HG03342 (cell line): ENCODE data around the gene IDH1.
"Not testable (repeated sequence)": the region's sequence is repeated elsewhere in the genome, so short reads cannot be mapped to it uniquely, and the experiment has no call there.

Experiments used
- ATAC-seq: cut with Tn5 transposase; IDR thresholded peaks from one replicate; pipeline ENCODE4 v1.9.1; 2021; ENCODE audit warnings: mild to moderate bottlenecking, moderate library complexity; ENCODE audit not compliant: unreplicated experiment

IDH1 gene

GRCh38 chr2:208222351-208222750 lies 32.5 kb downstream of the IDH1 start:
- no peak for ATAC-seq

GRCh38 chr2:208221873-208222272 lies 33.0 kb downstream of the IDH1 start:
- ATAC-seq: not testable (repeated sequence)

DNA sequence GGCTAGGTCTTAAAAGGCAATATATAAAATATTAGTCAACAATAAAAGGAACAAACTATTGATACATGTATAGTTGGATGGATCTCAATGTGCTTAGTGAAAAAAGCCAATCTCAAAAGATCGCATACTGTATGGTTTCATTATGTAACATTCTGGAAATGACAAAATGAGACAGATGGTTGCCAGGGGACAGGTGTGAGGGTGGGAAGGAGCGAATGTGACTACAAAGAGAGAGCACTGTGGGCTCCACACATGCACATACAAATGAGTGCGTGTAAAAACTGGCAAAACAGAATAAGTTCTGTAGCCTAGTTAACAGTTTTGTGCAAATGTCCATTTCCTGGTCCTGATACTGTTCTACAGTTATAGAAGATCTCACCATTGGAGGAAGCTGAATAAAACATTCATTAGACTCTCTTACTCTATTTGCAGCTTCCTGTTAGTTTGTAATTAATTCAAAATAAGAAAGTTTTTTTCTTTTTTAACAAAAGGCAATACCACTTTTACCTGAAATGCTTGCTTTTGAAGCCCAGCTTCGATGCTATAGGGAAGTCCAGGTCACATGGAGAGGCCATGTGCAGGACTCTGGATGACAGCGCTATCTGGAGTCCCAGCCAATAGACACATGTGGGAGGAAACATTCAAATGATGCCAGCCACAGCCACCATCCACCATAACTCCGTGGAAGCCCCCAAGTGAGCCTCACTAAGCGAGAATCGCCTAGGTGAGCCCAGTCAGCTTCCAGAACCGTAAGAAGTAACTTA lies 44.0 kb downstream of the IDH1 start:
- ATAC-seq: no peak

DNA sequence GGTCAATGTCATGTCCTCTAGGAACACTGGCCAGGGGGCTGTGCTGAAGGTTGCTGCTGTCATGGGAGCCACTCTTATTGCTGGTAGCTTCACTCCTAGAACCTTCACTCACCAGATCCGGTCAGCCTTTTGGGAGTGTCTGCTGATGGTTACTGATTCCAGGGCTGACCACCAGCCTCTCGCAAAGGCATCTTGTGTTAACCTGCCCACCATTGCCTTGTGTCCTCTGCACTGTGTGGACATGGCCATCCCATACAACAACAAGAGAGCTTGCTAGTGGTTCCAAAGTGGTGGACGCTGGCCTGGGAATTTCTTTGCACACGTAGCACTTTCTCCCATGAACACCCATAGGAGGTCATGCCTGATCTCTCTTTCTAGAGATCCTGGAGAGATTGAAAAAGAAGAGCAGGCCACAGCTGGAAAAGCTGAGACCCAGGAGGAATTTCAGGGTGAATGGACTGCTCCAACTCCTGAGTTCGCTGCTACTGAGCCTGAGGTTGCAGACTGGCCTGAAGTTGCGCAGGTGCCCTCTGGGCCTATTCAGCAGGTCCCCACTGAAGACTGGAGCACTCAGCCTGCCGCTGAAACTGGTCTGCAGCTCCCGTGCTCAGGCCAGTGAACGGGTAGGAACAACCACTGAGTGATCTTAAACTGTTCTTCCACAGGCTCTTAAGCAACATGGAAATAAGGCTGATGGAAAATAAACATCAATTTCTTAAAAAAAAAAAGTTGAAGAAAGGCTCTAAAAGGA lies 46.4 kb downstream of the IDH1 start:
- ATAC-seq: no peak

GRCh38 chr2:208207769-208208168 lies 47.1 kb downstream of the IDH1 start:
- no peak for ATAC-seq

GRCh38 chr2:208204166-208204565 lies 50.7 kb downstream of the IDH1 start:
- no peak for ATAC-seq

- no peak for ATAC-seq
These were observed 59.3 kb downstream of the IDH1 start for GRCh38 chr2:208195531-208195930.

DNA sequence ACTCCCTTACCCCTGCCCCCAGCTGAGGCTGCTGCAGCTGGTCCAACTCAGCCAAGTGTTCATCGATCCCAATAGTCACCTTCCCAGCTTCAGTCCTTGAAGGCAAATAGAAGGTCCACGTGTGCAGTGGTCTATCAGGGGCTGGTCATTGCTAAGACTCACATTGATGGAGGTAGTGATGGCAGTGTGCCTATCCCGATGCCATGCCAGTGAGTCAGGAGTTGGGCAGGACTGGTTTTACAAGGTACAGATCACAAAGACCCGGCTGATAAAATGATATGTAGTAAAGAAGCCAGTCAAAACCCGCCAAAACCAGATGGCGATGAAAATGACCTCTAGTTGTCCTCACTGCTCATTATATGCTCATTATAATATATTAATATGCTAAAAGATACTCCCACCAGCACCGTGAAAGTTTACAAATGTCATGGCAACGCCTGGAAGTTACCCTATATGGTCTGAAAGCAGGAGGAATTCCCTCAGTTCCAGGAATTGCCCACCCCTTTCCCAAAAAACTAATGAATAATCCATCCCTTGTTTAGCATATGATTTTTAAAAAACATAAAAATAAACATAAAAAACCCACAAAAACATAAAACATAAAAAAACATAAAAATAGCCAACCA lies 62.1 kb downstream of the IDH1 start:
- no peak for ATAC-seq

DNA sequence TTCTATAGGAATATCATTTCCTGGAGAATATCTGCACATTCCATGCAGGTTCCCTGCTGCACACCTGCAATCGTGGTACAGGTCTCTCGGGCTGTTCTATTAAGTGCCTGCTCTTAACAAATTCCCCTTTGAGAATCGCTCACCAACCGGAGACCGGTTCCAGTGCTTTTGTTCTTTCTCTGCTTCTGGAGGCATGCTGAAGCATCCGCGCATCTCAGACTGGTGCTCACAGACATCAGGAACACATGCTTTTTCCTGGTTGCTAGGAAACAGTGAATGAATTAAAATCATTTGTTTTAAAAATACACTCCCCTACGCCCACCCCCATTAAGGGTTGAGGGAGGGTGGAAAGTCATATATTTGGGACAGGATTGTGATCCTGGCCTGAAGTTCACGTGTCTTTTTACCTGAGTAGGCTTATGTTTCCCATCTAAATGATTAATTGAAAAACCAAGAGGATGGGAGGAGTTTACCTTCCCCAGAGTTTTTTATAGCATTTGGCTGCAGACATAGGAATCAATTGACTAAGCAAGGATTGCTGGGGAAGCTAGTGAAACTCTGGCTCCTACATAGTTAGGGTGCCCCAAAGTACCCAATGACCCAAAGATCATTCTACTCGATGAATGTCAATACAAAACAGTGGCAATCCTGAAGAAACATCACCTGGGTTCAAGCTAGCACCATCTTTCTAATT lies 64.9 kb downstream of the IDH1 start, which contains the start of gene C2orf80:
Gene C2orf80, minus strand, starts transcription at position 221 of the 694 bp plus-strand sequence. CDS start 3,044 bp downstream, outside the sequence.
- ATAC-seq: no peak

GRCh38 chr2:208189069-208189809 lies 65.6 kb downstream of the IDH1 start:
- no peak for ATAC-seq

GRCh38 chr2:208186893-208187292 lies 68.0 kb downstream of the IDH1 start:
- ATAC-seq: no peak

DNA sequence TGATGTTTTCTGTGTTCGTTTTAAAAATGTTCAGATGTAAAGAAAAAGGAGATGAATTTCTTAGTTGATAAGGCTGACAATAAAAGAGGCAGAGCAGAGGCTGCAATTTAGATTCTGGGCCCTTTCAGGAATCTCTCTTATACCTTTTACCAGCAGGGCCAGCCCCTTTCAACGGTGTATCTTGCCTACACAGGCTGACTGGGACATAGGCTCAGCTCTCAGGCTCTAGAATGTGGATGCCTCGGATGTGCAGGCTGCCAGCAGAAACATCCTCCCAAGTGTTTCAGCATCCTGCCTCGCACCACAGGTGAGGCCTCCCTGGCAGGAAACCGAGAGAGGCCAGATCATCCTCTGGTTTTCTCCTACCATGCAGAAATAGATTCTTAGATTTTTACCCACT lies 68.4 kb downstream of the IDH1 start:
- ATAC-seq: no peak
